NT2/D1 (cell line): Measurements from ENCODE around the gene SIGLEC14.

Experiments used
- DNase-seq: peaks from one replicate; pipeline ENCODE4 v3.0.0-alpha.2; 2011; ENCODE audit warnings: low read depth, low spot score
- H3K27me3 ChIP-seq: 2 replicates; pipeline ENCODE4 v1.6.0; 2011; ENCODE audit warnings: mild to moderate bottlenecking; ENCODE audit not compliant: insufficient read length, insufficient read depth
- H3K36me3 ChIP-seq: 2 replicates; pipeline ENCODE4 v1.6.1; 2011; ENCODE audit warnings: mild to moderate bottlenecking, low read length, mixed read lengths; ENCODE audit not compliant: insufficient read depth, insufficient read length
- H3K4me1 ChIP-seq: 2 replicates; pipeline ENCODE4 v1.5.1; 2011; ENCODE audit not compliant: insufficient read depth, insufficient read length
- H3K4me3 ChIP-seq: 2 replicates; pipeline ENCODE4 v1.5.1; 2011; ENCODE audit warnings: low read depth; ENCODE audit not compliant: insufficient read length
- H3K9ac ChIP-seq: 2 replicates; pipeline ENCODE4 v1.6.0; 2011; ENCODE audit warnings: low read depth; ENCODE audit not compliant: insufficient read length
- H3K9me3 ChIP-seq: 2 replicates; pipeline ENCODE4 v1.5.1; 2011; ENCODE audit warnings: mild to moderate bottlenecking, low read length; ENCODE audit not compliant: insufficient read depth
- SUZ12 ChIP-seq: IDR thresholded peaks from 2 replicates; pipeline ENCODE4 v1.6.1; 2011; ENCODE audit not compliant: insufficient read length, insufficient read depth; ENCODE audit errors: extremely low read depth
- YY1 ChIP-seq: IDR thresholded peaks from 2 replicates; pipeline ENCODE4 v1.6.1; 2011; ENCODE audit not compliant: insufficient read length, insufficient read depth
- ZNF274 ChIP-seq: IDR thresholded peaks from 2 replicates; pipeline ENCODE4 v1.6.1; 2011; ENCODE audit warnings: mild to moderate bottlenecking, low read depth, low read length

SIGLEC14 gene

GRCh38 chr19:51691584-51692428, 45.2 kb upstream of the SIGLEC14 start:
- Histone ChIP-seq H3K27me3 (no peaks in the 10 kb centered on the region), H3K9ac (peak overlapping the region; percentile 64), H3K4me3 (peak overlapping the region; percentile 37), H3K4me1 (peaks cover 2% of the 10 kb centered on the region), H3K9me3 (no peaks in the 10 kb centered on the region), H3K36me3 (peaks cover 46% of the 10 kb centered on the region)
- TF ChIP-seq ZNF274 (no peak), YY1 (no peak), SUZ12 (no peak)
- no peak for DNase-seq

DNA sequence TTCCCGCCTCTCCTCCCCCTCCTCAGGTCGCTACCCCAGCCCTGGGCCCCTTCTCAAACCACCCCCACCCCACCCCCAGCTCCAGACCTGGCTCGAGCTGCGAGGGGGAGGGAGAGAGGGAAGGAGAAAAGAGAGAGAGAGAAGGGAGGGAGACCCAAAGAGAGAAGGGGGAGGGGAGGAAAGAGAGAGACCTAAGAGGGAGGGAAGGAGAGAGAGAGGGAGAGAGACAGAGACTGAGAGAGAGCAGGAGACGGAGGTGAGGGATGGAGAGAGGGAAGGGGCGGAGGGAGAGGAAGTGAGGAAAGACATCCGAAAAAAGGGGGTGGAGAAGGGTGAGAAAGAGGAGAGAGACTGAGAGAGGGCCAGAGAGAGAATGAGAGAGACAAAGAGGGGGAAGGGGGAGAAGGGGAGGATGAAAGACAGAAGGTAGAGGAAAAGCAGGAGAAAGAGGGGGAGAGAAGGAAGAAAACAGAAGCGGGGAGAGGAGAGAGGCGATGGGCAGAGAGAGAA, 44.5 kb upstream of the SIGLEC14 start:
- H3K27me3 ChIP-seq, result no peaks in the 10 kb centered on the region
- peak overlapping the region; percentile 37 for H3K4me3 ChIP-seq
- peaks cover 40% of the 10 kb centered on the region for H3K36me3 ChIP-seq
- peak; percentile 70 for DNase-seq
- peak overlapping the region; percentile 64 for H3K9ac ChIP-seq
- no peak for TF ChIP-seq SUZ12
- no peak for TF ChIP-seq ZNF274
- TF ChIP-seq YY1, result no peak
- H3K9me3 ChIP-seq, result peaks cover 6% of the 10 kb centered on the region; the same call in 1 of the 2 replicates
- H3K4me1 ChIP-seq, result peaks cover 2% of the 10 kb centered on the region

GRCh38 chr19:51690454-51691073, 43.9 kb upstream of the SIGLEC14 start:
- peaks cover 34% of the 10 kb centered on the region for H3K36me3 ChIP-seq
- H3K27me3 ChIP-seq, result no peaks in the 10 kb centered on the region
- DNase-seq, result no peak
- peak overlapping the region; percentile 68 for H3K4me3 ChIP-seq
- H3K4me1 ChIP-seq, result peaks cover 2% of the 10 kb centered on the region
- H3K9me3 ChIP-seq, result peaks cover 12% of the 10 kb centered on the region; the same call in 1 of the 2 replicates
- peak overlapping the region; percentile 81 for H3K9ac ChIP-seq
- no peak for TF ChIP-seq ZNF274
- TF ChIP-seq SUZ12, result no peak
- TF ChIP-seq YY1, result no peak

DNA sequence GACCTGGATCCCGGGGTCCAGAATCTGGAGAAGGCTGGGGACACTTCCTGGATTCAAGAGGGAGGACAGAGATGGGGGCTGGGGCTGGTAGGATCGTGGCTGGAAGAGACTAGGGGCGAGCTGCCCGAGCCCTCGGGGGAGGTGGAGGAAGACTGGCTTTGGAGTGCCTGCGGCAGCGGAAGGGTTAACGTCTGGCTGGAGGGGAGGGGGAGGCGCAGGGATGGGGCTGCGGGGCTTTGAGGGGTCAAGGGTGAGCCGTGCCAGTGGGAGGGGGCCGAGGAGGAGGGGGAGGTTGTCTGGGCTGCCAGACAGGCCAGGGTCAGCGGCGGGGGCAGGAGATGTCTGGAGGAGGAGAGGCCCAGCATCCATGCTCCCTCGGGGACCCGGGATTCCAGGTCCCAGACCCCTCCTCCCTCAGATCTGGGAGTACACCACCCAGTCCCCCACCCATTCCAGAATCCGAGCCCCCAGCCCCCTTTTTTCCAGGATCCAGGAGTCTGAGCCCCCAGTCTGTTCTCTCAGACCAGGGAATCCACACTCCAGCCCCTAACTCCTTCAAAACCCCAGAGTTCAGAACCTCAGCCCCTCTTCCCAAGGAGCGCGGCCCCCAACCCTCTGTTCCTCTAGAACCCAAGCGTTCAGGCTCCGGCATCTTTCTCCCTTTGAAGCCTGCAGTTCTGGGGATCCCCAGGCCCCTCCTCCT, 43.3 kb upstream of the SIGLEC14 start:
- peak overlapping the region; percentile 68 for H3K4me3 ChIP-seq
- H3K9me3 ChIP-seq, result peaks cover 18% of the 10 kb centered on the region
- peaks cover 28% of the 10 kb centered on the region for H3K36me3 ChIP-seq
- DNase-seq, result peak; percentile 49
- no peak for TF ChIP-seq YY1
- no peak for TF ChIP-seq SUZ12
- no peak for TF ChIP-seq ZNF274
- H3K27me3 ChIP-seq, result no peaks in the 10 kb centered on the region
- H3K4me1 ChIP-seq, result peaks cover 2% of the 10 kb centered on the region
- peak overlapping the region; percentile 81 for H3K9ac ChIP-seq

- TF ChIP-seq YY1 (no peak), SUZ12 (no peak), ZNF274 (no peak)
- Histone ChIP-seq H3K4me1 (peaks cover 2% of the 10 kb centered on the region), H3K27me3 (no peaks in the 10 kb centered on the region), H3K9ac (peak overlapping the region; percentile 92), H3K9me3 (peaks cover 28% of the 10 kb centered on the region), H3K36me3 (peaks cover 18% of the 10 kb centered on the region), H3K4me3 (peak overlapping the region; percentile 68)
- DNase-seq, result peak; percentile 68
Observed at GRCh38 chr19:51688671-51689571, 42.3 kb upstream of the SIGLEC14 start.

DNA sequence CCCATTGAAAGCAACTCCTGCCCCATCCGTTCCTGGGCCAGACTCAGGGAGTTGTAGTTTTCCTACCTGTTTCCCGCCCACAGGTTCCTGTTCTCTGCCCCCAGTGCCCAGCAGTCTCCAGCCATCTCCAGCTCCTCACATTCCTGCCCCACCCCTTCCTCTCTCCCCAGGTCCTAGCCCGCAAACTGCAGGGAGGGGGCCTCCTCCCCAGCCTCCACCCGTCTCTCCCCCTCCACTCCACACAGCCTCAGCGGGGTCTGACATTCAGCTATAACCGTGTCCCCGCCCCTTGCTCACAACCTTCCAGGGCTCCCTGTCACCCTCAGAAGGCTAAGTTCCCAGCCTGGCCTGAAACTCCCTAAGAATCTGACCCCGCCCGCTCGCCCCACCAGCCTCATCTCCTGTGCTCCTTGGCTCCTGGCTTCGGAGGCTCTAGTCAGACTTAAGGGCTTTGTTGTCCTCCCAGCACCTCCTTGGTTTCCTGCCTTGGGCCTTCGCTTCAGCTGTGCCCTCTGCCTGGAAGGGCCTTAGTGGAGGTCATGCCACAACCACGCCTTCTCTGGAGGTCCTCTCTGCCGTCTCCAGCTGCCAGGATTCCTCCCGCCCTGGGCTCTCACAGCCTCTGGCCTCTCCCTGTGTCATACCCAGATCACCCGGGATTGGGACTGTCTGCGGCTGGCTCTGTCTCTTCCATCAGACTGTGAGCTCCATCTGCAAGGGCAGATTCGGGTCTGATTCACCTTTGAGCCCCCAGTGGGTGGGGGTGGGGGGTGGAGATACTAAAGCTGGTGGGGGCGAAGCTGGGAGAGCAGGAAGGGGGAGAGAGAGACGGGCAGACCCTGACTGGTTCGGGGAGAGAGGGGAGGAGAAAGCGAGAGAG, 41.4 kb upstream of the SIGLEC14 start:
- Histone ChIP-seq H3K9me3 (peaks cover 33% of the 10 kb centered on the region), H3K4me3 (peak overlapping the region; percentile 53), H3K4me1 (peaks cover 2% of the 10 kb centered on the region), H3K36me3 (peaks cover 9% of the 10 kb centered on the region), H3K27me3 (no peaks in the 10 kb centered on the region), H3K9ac (peak overlapping the region; percentile 92)
- DNase-seq, result no peak
- no peak for TF ChIP-seq SUZ12
- TF ChIP-seq YY1, result no peak
- TF ChIP-seq ZNF274, result no peak
